Breast epithelium (tissue), 4 donors: ENCODE data around the gene LRRFIP1. TPM values are rescaled to one million over a fixed set of nuclear protein-coding genes. Genes with fewer than 3 reads are reported as not detected.
"Not testable (repeated sequence)": the region's sequence is repeated elsewhere in the genome, so short reads cannot be mapped to it uniquely, and the experiment has no call there.

Experiments used
- DNase-seq, 2 donors: peaks; one replicate each; pipeline ENCODE4 v3.0.0-alpha.2; 2019; ENCODE audit warnings: low spot score in 2 of 2
- H3K27ac ChIP-seq, 2 donors: fragments of 200-600 bp; sonication (generic) in 1 of 2; one replicate each; pipeline ENCODE4 v1.5.1; 2016 to 2019; ENCODE audit warnings: mild to moderate bottlenecking in 1 of 2
- H3K27me3 ChIP-seq, 2 donors: fragments of 200-600 bp; sonication (generic) in 1 of 2; one replicate each; pipeline versions ENCODE4 v1.5.1 to v1.6.0; 2017 to 2019; ENCODE audit warnings: control low read depth in 1 of 2, mild to moderate bottlenecking in 1 of 2
- H3K36me3 ChIP-seq: fragments of 200-600 bp; one replicate; pipeline ENCODE4 v1.5.1; 2019
- H3K4me1 ChIP-seq, 2 donors: fragments of 200-600 bp; sonication (generic); one replicate each; pipeline ENCODE4 v1.5.1; 2016 to 2019; ENCODE audit warnings: control low read depth in 1 of 2
- H3K4me3 ChIP-seq, 3 donors: fragments of 200-600 bp; sonication (generic); 1 replicate in 2 of 3; 2 replicates in 1 of 3; pipeline ENCODE4 v1.5.1; 2016 to 2019; ENCODE audit warnings: mild to moderate bottlenecking in 3 of 3, moderate library complexity in 2 of 3
- H3K9me3 ChIP-seq, 2 donors: fragments of 200-600 bp; sonication (generic) in 1 of 2; one replicate each; pipeline ENCODE4 v1.5.1; 2016 to 2019; ENCODE audit warnings: control low read depth in 1 of 2
- POLR2A ChIP-seq: fragments of 450-650 bp; IDR thresholded peaks from one replicate; pipeline ENCODE4 v1.6.1; 2016; ENCODE audit warnings: antibody characterized with exemption, mild to moderate bottlenecking, moderate library complexity
- POLR2AphosphoS5 ChIP-seq, 3 donors: sonication (generic); formaldehyde crosslinking; IDR thresholded peaks; one replicate each; pipeline ENCODE4 v1.6.1; 2017; ENCODE audit warnings: antibody characterized with exemption in 3 of 3
- intact Hi-C: fragments of 100-400 bp; cut with DNase I; formaldehyde crosslinking; loops from one replicate; pipeline ENCODE4 v1.15.1; 2023; ENCODE audit warnings: low total_unique reads
- total RNA-seq, 3 donors: library from RNA; depleted of rRNA; stranded (reverse); fragments of >200 nt; gene quantifications; one replicate each; pipeline ENCODE4 v1.1.0, GENCODE V29; 2016
- TF ChIP-seq, protein P1 (sequence below), 3 donors: fragments of 450-650 bp; IDR thresholded peaks; one replicate each; pipeline ENCODE4 v1.5.1; 2016 to 2017; ENCODE audit warnings: antibody characterized with exemption in 3 of 3, mild to moderate bottlenecking in 3 of 3, moderate library complexity in 3 of 3

The LRRFIP1 gene
- total RNA-seq, 3 donors from 2014 or later = 82.6 to 136 (median 130) TPM

DNA sequence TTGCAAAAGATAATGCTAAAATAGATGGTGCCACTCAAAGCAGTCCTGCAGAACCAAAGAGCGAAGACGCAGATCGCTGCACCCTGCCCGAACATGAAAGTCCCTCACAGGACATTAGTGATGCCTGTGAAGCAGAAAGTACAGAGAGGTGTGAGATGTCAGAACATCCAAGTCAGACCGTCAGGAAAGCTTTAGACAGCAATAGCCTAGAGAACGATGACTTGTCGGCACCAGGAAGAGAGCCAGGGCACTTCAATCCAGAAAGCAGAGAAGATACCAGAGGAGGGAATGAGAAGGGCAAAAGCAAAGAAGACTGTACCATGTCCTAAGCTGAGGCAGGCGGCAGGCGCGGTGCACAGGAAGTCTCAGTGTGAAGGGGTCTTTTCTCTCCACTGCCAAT, 136.4 kb downstream of the LRRFIP1 start:
- Histone ChIP-seq H3K9me3 (no peaks in the 10 kb centered on the region), H3K4me1 (no peaks in the 10 kb centered on the region), H3K27me3 (no peaks in the 10 kb centered on the region), H3K4me3 (no peak overlapping the region), H3K36me3 (no peaks in the 10 kb centered on the region), H3K27ac (no peak overlapping the region)
- TF ChIP-seq, protein P1, sequence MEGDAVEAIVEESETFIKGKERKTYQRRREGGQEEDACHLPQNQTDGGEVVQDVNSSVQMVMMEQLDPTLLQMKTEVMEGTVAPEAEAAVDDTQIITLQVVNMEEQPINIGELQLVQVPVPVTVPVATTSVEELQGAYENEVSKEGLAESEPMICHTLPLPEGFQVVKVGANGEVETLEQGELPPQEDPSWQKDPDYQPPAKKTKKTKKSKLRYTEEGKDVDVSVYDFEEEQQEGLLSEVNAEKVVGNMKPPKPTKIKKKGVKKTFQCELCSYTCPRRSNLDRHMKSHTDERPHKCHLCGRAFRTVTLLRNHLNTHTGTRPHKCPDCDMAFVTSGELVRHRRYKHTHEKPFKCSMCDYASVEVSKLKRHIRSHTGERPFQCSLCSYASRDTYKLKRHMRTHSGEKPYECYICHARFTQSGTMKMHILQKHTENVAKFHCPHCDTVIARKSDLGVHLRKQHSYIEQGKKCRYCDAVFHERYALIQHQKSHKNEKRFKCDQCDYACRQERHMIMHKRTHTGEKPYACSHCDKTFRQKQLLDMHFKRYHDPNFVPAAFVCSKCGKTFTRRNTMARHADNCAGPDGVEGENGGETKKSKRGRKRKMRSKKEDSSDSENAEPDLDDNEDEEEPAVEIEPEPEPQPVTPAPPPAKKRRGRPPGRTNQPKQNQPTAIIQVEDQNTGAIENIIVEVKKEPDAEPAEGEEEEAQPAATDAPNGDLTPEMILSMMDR (IDR thresholded peaks at IDR 0.05) = no peak
- TF ChIP-seq POLR2AphosphoS5 (IDR thresholded peaks at IDR 0.05) (no peak), POLR2A (no peak)
- intact Hi-C loops = no loop called here
- no peak for DNase-seq

DNA sequence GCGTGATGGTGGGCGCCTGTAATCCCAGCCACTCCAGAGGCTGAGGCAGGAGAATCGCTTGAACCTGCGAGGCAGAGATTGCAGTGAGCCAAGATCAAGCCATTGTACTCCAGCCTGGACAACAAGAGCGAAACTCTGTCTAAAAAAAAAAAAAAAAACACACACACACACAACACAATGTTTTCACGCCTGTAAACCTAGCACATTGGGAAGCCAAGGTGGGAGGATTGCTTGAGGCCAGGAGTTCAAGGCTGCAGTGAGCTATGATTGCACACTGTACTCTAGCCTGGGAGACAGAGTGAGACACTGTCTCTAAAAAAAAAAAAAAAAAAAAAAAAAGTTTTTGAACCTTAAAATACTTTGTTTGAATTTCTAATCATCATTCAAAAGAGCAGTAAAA, 137.7 kb downstream of the LRRFIP1 start:
- H3K27ac ChIP-seq, H3K9me3 ChIP-seq, intact Hi-C loops, H3K27me3 ChIP-seq, H3K4me3 ChIP-seq, H3K4me1 ChIP-seq, H3K36me3 ChIP-seq, DNase-seq: not testable (repeated sequence)

DNA sequence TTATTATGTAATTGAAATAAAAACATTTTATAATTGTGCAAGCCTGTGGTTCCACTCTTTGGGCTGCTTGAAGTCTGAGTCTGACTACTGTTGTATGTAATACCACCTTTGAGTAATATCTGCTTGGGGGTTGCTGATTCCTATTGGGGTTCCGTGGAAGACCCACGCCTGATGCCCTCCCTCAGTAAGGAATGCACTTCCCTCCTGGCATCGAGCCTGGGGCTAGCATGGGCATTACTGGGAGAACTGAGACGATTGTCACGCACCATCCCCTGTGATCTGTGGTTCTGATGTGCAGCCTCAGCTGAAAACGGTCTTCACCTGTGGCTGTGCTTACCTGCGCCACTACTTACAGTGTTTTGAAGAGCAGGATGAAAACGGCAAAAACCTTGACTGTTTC, 138.5 kb downstream of the LRRFIP1 start:
- no peaks in the 10 kb centered on the region for H3K9me3 ChIP-seq
- H3K36me3 ChIP-seq = no peaks in the 10 kb centered on the region
- no peaks in the 10 kb centered on the region for H3K4me1 ChIP-seq
- intact Hi-C loops = no loop called here
- no peak overlapping the region for H3K4me3 ChIP-seq
- TF ChIP-seq POLR2AphosphoS5 (IDR thresholded peaks at IDR 0.05) = no peak
- TF ChIP-seq POLR2A = no peak
- TF ChIP-seq, protein P1 (IDR thresholded peaks at IDR 0.05) = no peak
- no peak for DNase-seq
- no peak overlapping the region for H3K27ac ChIP-seq
- H3K27me3 ChIP-seq = no peaks in the 10 kb centered on the region

DNA sequence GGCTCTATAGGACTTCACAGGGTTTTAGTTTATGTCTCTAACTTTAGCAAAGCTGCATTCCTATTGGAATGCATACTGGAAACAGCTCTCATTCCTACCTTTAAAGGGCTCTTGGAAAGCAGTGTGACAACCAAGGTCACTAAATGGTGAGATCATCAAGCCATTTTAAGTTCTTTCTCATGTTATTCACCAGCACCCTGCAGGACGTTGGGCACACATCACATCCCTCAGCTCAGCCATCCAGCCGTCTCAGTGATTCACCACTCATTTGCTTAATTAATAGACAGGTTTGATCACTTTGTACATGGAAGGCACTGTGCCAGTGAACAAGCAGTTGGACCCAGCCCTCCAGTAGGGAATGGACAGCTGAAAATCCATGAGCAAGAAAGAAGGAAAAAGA, 139.0 kb downstream of the LRRFIP1 start:
- Histone ChIP-seq H3K4me3 (no peak overlapping the region), H3K27ac (no peak overlapping the region), H3K27me3 (no peaks in the 10 kb centered on the region), H3K36me3 (no peaks in the 10 kb centered on the region), H3K4me1 (no peaks in the 10 kb centered on the region), H3K9me3 (no peaks in the 10 kb centered on the region)
- TF ChIP-seq POLR2AphosphoS5 (IDR thresholded peaks at IDR 0.05) = no peak
- intact Hi-C loops = no loop called here
- DNase-seq = no peak

DNA sequence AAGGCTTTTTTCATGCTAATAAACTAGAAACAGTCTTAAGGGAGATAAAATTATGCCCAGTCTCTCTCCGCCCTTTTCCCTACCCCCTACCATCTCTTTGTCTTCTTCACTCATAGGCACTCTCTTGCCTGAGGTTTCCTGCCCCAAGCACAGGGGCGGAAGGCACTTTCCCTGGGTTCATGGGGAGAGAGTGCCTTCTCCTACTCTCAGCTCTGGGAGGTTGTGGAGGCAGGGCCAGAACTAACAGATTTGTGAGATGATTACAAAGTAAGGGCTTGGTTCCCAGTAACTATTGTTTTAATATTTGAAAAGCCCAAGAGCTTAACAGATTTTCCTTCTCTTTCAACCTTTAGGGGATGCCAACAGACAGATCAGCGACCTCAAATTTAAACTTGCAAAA, 145.1 kb downstream of the LRRFIP1 start:
- DNase-seq = no peak
- Histone ChIP-seq H3K27me3 (no peaks in the 10 kb centered on the region), H3K9me3 (no peaks in the 10 kb centered on the region), H3K27ac (no peak overlapping the region), H3K4me3 (no peak overlapping the region), H3K4me1 (no peaks in the 10 kb centered on the region), H3K36me3 (no peaks in the 10 kb centered on the region)
- intact Hi-C loops = no loop called here
- TF ChIP-seq, protein P1 (IDR thresholded peaks at IDR 0.05) = no peak
- TF ChIP-seq POLR2A (no peak), POLR2AphosphoS5 (IDR thresholded peaks at IDR 0.05) (no peak)

DNA sequence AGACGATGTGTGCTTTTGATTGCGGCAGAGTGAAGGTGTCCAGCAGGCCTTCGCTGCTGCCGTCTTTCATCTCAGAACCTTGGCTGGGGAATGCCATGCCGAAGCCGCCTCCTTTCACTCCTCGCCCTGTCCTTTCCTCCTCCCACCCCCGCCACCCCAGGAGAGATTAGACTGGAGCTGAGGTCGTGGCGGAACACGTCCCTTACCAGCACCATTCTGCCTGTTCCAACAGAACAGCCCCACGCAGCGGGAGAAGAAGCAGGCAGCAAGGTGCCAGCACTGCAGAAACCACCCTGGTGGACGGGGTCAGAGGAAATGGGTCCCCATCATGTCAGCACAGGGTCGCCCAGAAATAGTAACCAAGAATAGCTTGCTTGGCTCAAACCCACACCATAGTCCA, 146.4 kb downstream of the LRRFIP1 start:
- Histone ChIP-seq H3K27ac (peak overlapping the region in 1 of 2 donors; percentile 40), H3K4me3 (no peak overlapping the region), H3K36me3 (no peaks in the 10 kb centered on the region), H3K27me3 (no peaks in the 10 kb centered on the region), H3K9me3 (no peaks in the 10 kb centered on the region), H3K4me1 (no peaks in the 10 kb centered on the region)
- DNase-seq = no peak
- TF ChIP-seq POLR2A (no peak), POLR2AphosphoS5 (IDR thresholded peaks at IDR 0.05) (no peak)
- TF ChIP-seq, protein P1 (IDR thresholded peaks at IDR 0.05) = no peak
- intact Hi-C loops = no loop called here
